Left hindlimb (tissue), 1 donor: ENCODE results near the gene DNM1.
"Not testable (repeated sequence)": the region's sequence is repeated elsewhere in the genome, so short reads cannot be mapped to it uniquely, and the experiment has no call there.

ENCODE experiments used
- DNase-seq: peaks from one replicate; pipeline ENCODE4 v3.0.0-alpha.2; 2018

DNM1 gene

GRCh38 chr9:128226412-128226801, 23.2 kb downstream of the DNM1 start:
- no peak for DNase-seq

GRCh38 chr9:128230897-128231296, 27.7 kb downstream of the DNM1 start:
- not testable (repeated sequence) for DNase-seq

- peak; percentile 81 for DNase-seq
Observed at GRCh38 chr9:128231638-128232527, 28.7 kb downstream of the DNM1 start.

- peak; percentile 51 for DNase-seq
Observed at GRCh38 chr9:128232528-128233428, 29.6 kb downstream of the DNM1 start.

- DNase-seq: peak; percentile 35
Observed at GRCh38 chr9:128233817-128234406, 30.7 kb downstream of the DNM1 start.

GRCh38 chr9:128242124-128242523, 38.9 kb downstream of the DNM1 start:
- no peak for DNase-seq

- DNase-seq: no peak
Observed at GRCh38 chr9:128242828-128243214, 39.6 kb downstream of the DNM1 start.

- DNase-seq: peak; percentile 92
Observed at GRCh38 chr9:128243215-128244018, 40.2 kb downstream of the DNM1 start.

- no peak for DNase-seq
Observed at GRCh38 chr9:128244091-128244836, 41.1 kb downstream of the DNM1 start.

GRCh38 chr9:128244837-128245231, 41.7 kb downstream of the DNM1 start:
- DNase-seq: peak; percentile 98

- DNase-seq: peak; percentile 90
Observed at GRCh38 chr9:128245421-128246151, 42.4 kb downstream of the DNM1 start.

- DNase-seq: no peak
Observed at GRCh38 chr9:128246471-128246870, 43.3 kb downstream of the DNM1 start.

GRCh38 chr9:128247226-128247803, 44.1 kb downstream of the DNM1 start:
- no peak for DNase-seq

GRCh38 chr9:128249558-128249907, 46.4 kb downstream of the DNM1 start:
- DNase-seq: no peak

GRCh38 chr9:128249908-128250838, 47.0 kb downstream of the DNM1 start:
- peak; percentile 88 for DNase-seq

- no peak for DNase-seq
Observed at GRCh38 chr9:128250839-128251731, 47.9 kb downstream of the DNM1 start.

- no peak for DNase-seq
Observed at GRCh38 chr9:128251732-128252100, 48.5 kb downstream of the DNM1 start.
